Hepatocyte (in vitro differentiated cells): ENCODE results near the gene DPP10. TPM values are rescaled to one million over a fixed set of nuclear protein-coding genes. Genes with fewer than 3 reads are reported as not detected.

ENCODE experiments used
- DNase-seq: peaks from one replicate; pipeline ENCODE4 v3.0.0-alpha.2; 2016; ENCODE audit warnings: low spot score
- H2AFZ ChIP-seq: fragments of 200-600 bp; sonication (generic); 2 replicates; pipeline ENCODE4 v1.6.0; 2016; ENCODE audit warnings: antibody characterized with exemption, mild to moderate bottlenecking
- H3K27ac ChIP-seq: fragments of 200-600 bp; sonication (generic); 2 replicates; pipeline ENCODE4 v1.5.1; 2016; ENCODE audit warnings: mild to moderate bottlenecking
- H3K27me3 ChIP-seq: fragments of 200-600 bp; sonication (generic); 2 replicates; pipeline ENCODE4 v1.6.1; 2016
- H3K36me3 ChIP-seq: fragments of 200-600 bp; sonication (generic); replicated peaks from 2 replicates; pipeline ENCODE4 v1.5.1; 2016; ENCODE audit warnings: low read depth; ENCODE audit not compliant: insufficient read depth
- H3K4me1 ChIP-seq: fragments of 200-600 bp; sonication (generic); 2 replicates; pipeline ENCODE4 v1.5.1; 2016; ENCODE audit warnings: mild to moderate bottlenecking, moderate library complexity; ENCODE audit not compliant: insufficient read depth
- H3K4me2 ChIP-seq: fragments of 200-600 bp; sonication (generic); 2 replicates; pipeline ENCODE4 v1.6.0; 2016
- H3K4me3 ChIP-seq: fragments of 200-600 bp; sonication (generic); 2 replicates; pipeline ENCODE4 v1.5.1; 2016; ENCODE audit warnings: mild to moderate bottlenecking
- H3K79me2 ChIP-seq: fragments of 200-600 bp; sonication (generic); 2 replicates; pipeline ENCODE4 v1.6.0; 2017; ENCODE audit warnings: mild to moderate bottlenecking
- H3K9me2 ChIP-seq: fragments of 200-600 bp; sonication (generic); replicated peaks from 2 replicates; pipeline ENCODE4 v1.6.0; 2017; ENCODE audit warnings: mild to moderate bottlenecking; ENCODE audit not compliant: insufficient read depth
- H3K9me3 ChIP-seq: fragments of 200-600 bp; sonication (generic); 2 replicates; pipeline ENCODE4 v1.5.1; 2016; ENCODE audit warnings: low read depth, mild to moderate bottlenecking
- H4K20me1 ChIP-seq: fragments of 200-600 bp; sonication (generic); 2 replicates; pipeline ENCODE4 v1.6.0; 2016; ENCODE audit warnings: mild to moderate bottlenecking; ENCODE audit not compliant: insufficient read depth, poor library complexity, severe bottlenecking
- CTCF ChIP-seq: fragments of 200-600 bp; sonication (generic); IDR thresholded peaks from 2 replicates; pipeline ENCODE4 v1.5.1; 2016; ENCODE audit warnings: antibody characterized with exemption, mild to moderate bottlenecking; ENCODE audit not compliant: poor library complexity
- EZH2 ChIP-seq: fragments of 200-600 bp; sonication (generic); IDR thresholded peaks from 2 replicates; pipeline ENCODE4 v1.6.1; 2016; ENCODE audit warnings: antibody characterized with exemption, mild to moderate bottlenecking, borderline replicate concordance
- EZH2phosphoT487 ChIP-seq: fragments of 200-600 bp; sonication (generic); IDR thresholded peaks from one replicate; pipeline ENCODE4 v1.6.1; 2018; ENCODE audit warnings: antibody characterized with exemption, mild to moderate bottlenecking, low read depth, moderate library complexity; ENCODE audit not compliant: unreplicated experiment, severe bottlenecking
- WGBS: methylation state at CpG from one replicate; pipeline ENCODE4 v1.1.6; 2016; ENCODE audit warnings: low lambda C conversion rate; ENCODE audit errors: missing lambda C conversion rate; 5-methylcytosine and 5-hydroxymethylcytosine counted together
- polyA plus RNA-seq: library from polyadenylated mRNA; unstranded; fragments of >200 nt; fragmentation: Nextera tagmentation; extraction: Ambion mirVana; gene quantifications from 2 replicates; pipeline ENCODE4 v1.2.1, GENCODE V29; 2016
- total RNA-seq: library from RNA; depleted of rRNA; stranded (reverse); fragments of >200 nt; gene quantifications from 2 replicates; pipeline ENCODE4 v1.2.3, GENCODE V29; 2014

DPP10 gene
- total and polyA plus RNA-seq, 2 experiments from 2014 or later: 5.0 to 15.7 TPM

GRCh38 chr2:114784046-114784445 lies 341.6 kb downstream of the DPP10 start:
- WGBS: 80% methylated on average over 1 of the region's 1 CpG
- Histone ChIP-seq H4K20me1 (no peaks in the 10 kb centered on the region), H3K9me3 (no peaks in the 10 kb centered on the region), H3K27ac (no peak overlapping the region), H3K4me3 (no peak overlapping the region), H3K4me2 (no peak overlapping the region), H3K79me2 (no peaks in the 10 kb centered on the region), H2AFZ (no peak overlapping the region), H3K27me3 (no peaks in the 10 kb centered on the region), H3K9me2 (no peaks in the 10 kb centered on the region), H3K4me1 (no peaks in the 10 kb centered on the region), H3K36me3 (no peaks in the 10 kb centered on the region)
- DNase-seq: no peak
- no peak for TF ChIP-seq EZH2
- no peak for TF ChIP-seq EZH2phosphoT487
- no peak for TF ChIP-seq CTCF

- Histone ChIP-seq H3K27me3 (no peaks in the 10 kb centered on the region), H3K27ac (no peak overlapping the region), H3K4me2 (no peak overlapping the region), H2AFZ (no peak overlapping the region), H3K4me1 (no peaks in the 10 kb centered on the region), H3K9me2 (no peaks in the 10 kb centered on the region), H3K4me3 (no peak overlapping the region), H3K36me3 (no peaks in the 10 kb centered on the region), H3K9me3 (no peaks in the 10 kb centered on the region), H3K79me2 (no peaks in the 10 kb centered on the region), H4K20me1 (no peaks in the 10 kb centered on the region)
- TF ChIP-seq EZH2: no peak
- TF ChIP-seq CTCF: no peak
- TF ChIP-seq EZH2phosphoT487: no peak
- no peak for DNase-seq
- WGBS: 60% methylated on average over 6 of the region's 6 CpGs
Measured at GRCh38 chr2:114784890-114785583, 342.6 kb downstream of the DPP10 start.

- Histone ChIP-seq H3K9me3 (no peaks in the 10 kb centered on the region), H3K4me1 (no peaks in the 10 kb centered on the region), H3K27ac (no peak overlapping the region), H3K4me2 (no peak overlapping the region), H2AFZ (no peak overlapping the region), H4K20me1 (no peaks in the 10 kb centered on the region), H3K9me2 (no peaks in the 10 kb centered on the region), H3K36me3 (no peaks in the 10 kb centered on the region), H3K27me3 (no peaks in the 10 kb centered on the region), H3K4me3 (no peak overlapping the region), H3K79me2 (no peaks in the 10 kb centered on the region)
- 91% methylated on average over 5 of the region's 5 CpGs for WGBS
- no peak for DNase-seq
- TF ChIP-seq EZH2 (no peak), EZH2phosphoT487 (no peak), CTCF (no peak)
Measured at GRCh38 chr2:114786901-114787300, 344.5 kb downstream of the DPP10 start.
